DMS53 (cell line): ENCODE data around the gene CEPT1.
"Not testable (repeated sequence)": the region's sequence is repeated elsewhere in the genome, so short reads cannot be mapped to it uniquely, and the experiment has no call there.

Source experiments
- DNase-seq: peaks from one replicate; lab custom pipeline; 2025; lab: John Stamatoyannopoulos, UW

CEPT1 gene

GRCh38 chr1:111139956-111140679 is at the start of gene CEPT1, which contains the start of gene DRAM2:
CEPT1 (plus strand) TSS chr1:111140223; CDS start chr1:111147715, 7,492 bp downstream.
DRAM2 (minus strand) TSS chr1:111140093; CDS start chr1:111131554, 8,539 bp downstream.
- peak; percentile 98 for DNase-seq

- not testable (repeated sequence) for DNase-seq
Measured at GRCh38 chr1:111095421-111095820, 44.6 kb upstream of the CEPT1 start.

- DNase-seq: no peak
Measured at GRCh38 chr1:111097356-111098099, 42.5 kb upstream of the CEPT1 start.

GRCh38 chr1:111099289-111099688 is 40.7 kb upstream of the CEPT1 start:
- DNase-seq: peak; percentile 85

GRCh38 chr1:111101854-111102642 is 38.0 kb upstream of the CEPT1 start:
- DNase-seq: peak; percentile 23

GRCh38 chr1:111104981-111105380 is 35.0 kb upstream of the CEPT1 start:
- DNase-seq: peak; percentile 41

GRCh38 chr1:111110197-111110899 is 29.7 kb upstream of the CEPT1 start:
- peak; percentile 95 for DNase-seq

- no peak for DNase-seq
Measured at GRCh38 chr1:111116496-111116895, 23.5 kb upstream of the CEPT1 start.

GRCh38 chr1:111126354-111126753 is 13.7 kb upstream of the CEPT1 start:
- DNase-seq: no peak

- no peak for DNase-seq
Measured at GRCh38 chr1:111127923-111128643, 11.9 kb upstream of the CEPT1 start.

- no peak for DNase-seq
Measured at GRCh38 chr1:111129376-111129775, 10.6 kb upstream of the CEPT1 start.

- DNase-seq: no peak
Measured at GRCh38 chr1:111131693-111132092, 8.3 kb upstream of the CEPT1 start.

GRCh38 chr1:111133866-111134265 is 6.2 kb upstream of the CEPT1 start:
- no peak for DNase-seq

- peak; percentile 84 for DNase-seq
Measured at GRCh38 chr1:111139324-111139955, 583 bp upstream of the CEPT1 start.

GRCh38 chr1:111140680-111140967 is 601 bp downstream of the CEPT1 start:
- no peak for DNase-seq

GRCh38 chr1:111141245-111142220 is 1.5 kb downstream of the CEPT1 start:
- DNase-seq: no peak

GRCh38 chr1:111142356-111142975 is 2.4 kb downstream of the CEPT1 start:
- DNase-seq: no peak

- no peak for DNase-seq
Measured at GRCh38 chr1:111145542-111145941, 5.5 kb downstream of the CEPT1 start.
